NCI-H510A (cell line): ENCODE measurements around the gene LRRC40.
"Not testable (repeated sequence)": the region's sequence is repeated elsewhere in the genome, so short reads cannot be mapped to it uniquely, and the experiment has no call there.

Experiments used
- DNase-seq: peaks from one replicate; lab custom pipeline; 2025; lab: John Stamatoyannopoulos, UW

Gene LRRC40

GRCh38 chr1:70202173-70202758 is 3.1 kb downstream of the LRRC40 start:
- no peak for DNase-seq

DNA sequence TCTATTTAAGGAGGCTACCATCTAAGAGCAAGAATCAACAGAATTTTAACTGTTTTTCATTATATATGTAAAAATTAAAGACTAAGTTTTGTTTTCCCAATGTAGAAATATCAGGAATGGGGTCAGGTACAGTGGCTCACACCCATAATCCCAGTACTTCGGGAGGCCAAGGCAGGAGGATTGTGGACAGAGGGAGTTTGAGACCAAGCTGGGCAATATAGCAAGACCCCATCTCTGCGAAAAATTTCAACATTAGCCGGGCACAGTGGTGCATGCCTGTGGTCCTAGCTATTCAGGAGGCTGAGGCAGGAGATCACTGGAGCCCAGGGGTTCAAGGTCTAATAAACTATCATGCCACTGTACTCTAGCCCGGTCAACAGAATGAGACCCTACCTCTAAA is 5.3 kb downstream of the LRRC40 start:
- DNase-seq, result no peak

DNA sequence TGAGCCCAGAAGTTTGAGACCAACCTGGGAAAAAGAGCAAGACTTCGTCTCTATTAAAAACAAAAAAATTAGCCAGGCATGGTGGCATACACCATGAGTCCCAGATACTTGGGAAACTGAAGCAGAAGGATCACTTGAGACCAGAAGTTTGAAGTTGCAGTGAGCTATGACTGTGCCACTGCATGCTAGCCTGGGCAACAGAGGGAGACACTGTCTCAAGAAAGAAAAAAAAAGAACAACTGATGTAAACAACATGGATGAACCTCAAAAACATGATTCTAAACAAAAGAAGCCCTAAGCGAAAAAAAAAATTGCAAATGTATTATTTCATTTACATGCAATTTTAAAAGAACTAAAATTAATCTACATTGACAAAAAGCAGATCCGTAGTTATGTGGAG is 9.0 kb downstream of the LRRC40 start:
- no peak for DNase-seq

DNA sequence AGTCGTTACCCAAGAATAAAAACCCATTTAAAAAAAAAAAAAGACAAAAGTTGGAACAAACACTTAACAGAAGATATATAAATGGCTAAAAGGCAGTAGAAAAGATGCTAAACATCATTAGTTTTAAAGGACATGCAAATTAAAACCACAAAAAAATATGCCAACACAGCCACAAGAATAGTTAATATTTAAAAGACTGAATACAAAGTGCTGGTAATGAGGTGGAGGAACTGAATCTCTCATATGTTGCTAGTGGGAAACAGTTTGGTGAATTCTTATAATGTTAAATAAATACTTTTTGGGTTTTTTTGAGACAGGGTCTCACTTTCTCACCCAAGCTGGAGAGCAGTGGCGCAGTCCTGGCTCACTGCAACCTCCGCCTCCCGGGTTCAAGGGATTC is 10.0 kb downstream of the LRRC40 start:
- DNase-seq, result no peak

DNA sequence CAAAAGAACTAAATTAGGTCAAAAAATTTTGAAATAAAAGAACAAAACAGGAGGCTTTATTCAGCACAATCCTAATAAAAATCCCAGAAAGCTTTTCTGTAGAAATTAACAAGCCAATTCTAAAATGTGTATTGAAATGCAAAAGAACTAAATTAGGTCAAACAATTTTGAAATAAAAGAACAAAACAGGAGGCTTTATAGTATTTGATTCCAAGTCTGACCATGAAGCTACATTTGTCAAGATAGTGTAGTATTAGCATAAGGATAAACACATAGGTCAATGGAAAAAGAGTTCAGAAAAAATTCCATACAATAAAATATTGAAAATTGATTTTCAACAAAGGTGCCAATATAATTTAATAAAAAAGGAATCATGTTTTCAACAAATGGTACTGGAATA is 10.8 kb downstream of the LRRC40 start:
- DNase-seq, result no peak

DNA sequence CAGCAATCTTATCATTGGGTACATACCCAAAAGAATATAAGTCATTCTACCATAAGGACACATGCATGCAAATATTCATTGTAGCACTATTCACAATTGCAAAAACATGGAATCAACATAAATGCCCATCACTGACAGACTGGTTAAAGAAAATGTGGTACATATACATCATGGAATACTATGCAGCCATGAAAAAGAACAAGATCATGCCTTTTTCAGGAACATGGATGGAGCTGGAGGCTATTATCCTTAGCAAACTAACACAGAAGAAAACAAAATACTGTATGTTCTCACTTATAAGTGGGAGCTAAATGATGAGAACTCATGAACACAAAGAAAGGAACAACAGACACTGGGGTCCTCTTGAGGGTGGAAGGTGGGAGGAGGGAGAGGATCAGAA is 12.9 kb downstream of the LRRC40 start:
- not testable (repeated sequence) for DNase-seq

- no peak for DNase-seq
Measured at GRCh38 chr1:70190180-70190579, 15.2 kb downstream of the LRRC40 start.

DNA sequence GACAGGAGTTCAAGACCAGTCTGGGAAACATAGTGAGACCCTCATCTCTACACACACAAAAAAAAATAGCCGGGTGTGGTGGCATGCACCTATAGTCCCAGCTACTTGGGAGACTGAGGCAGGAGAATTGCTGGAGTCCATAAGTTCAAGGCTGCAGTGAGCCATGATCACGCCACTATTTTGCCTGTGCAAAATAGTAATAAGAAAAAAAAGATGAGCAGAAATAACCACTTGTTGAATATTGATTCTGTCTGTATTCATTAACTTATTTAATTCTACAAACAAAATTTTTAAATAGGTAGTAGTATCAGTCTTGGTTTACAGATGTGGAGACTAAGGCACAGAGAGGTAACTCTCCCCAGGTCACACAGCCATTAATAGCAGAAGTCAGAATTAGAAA is 16.9 kb downstream of the LRRC40 start:
- DNase-seq, result no peak

GRCh38 chr1:70185181-70185580 is 20.2 kb downstream of the LRRC40 start:
- not testable (repeated sequence) for DNase-seq

- DNase-seq, result no peak
Measured at GRCh38 chr1:70171512-70171911, 33.9 kb downstream of the LRRC40 start.

DNA sequence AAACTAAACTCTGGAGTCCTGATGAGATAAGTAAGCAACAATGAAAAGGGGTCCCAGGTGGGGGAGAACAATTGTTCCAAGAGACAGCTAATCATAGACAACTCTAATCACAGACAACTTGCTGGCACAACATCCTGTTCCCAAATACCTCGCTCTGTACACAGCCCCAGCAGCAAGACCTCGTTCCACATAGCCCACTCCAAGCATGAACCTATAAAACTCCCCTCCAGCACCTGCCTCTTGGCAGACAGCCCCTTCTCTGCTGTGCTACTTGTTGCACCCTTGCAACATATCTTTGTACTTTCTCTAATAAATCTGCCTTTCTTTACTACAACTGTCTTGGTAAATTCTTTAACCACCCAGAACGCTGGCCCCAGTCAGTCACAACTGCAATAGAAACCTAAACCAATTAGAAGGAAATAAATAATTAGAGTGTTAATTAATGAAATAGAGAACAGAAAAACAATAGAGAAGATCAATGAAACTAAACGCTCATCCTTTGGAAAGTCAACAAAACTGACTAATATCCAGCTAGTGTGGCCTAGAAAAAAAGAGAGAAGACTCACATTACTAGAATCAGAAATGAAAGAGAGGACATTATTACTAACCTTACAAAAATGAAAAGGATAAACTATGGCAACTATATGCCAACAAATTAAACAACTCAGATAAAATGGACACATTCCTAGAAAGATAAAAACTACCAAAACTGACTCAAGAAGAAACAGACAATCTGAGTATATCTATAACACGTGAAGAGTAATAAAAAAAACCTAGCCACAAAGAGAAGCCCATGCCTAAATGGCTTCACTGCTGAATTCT is 36.1 kb downstream of the LRRC40 start:
- no peak for DNase-seq

DNA sequence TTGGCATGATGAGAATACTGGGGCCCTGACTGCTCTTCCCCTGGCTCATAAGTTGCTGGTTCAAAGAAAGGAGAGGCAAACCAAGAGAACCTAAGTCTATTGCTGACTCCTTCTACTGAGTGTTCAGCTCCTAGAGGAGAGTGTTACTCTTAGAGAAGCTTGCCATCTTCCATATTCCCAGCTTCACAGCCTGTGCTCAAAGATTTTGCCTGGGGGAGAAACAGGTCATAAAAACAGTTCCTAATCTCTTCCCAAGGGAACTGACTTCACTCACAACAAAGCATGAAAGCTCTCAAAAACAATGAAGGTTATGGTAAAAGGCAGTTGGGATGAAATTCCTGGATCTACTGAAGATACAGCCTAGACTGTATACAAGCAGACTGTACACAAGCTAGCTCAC is 37.1 kb downstream of the LRRC40 start:
- no peak for DNase-seq

DNA sequence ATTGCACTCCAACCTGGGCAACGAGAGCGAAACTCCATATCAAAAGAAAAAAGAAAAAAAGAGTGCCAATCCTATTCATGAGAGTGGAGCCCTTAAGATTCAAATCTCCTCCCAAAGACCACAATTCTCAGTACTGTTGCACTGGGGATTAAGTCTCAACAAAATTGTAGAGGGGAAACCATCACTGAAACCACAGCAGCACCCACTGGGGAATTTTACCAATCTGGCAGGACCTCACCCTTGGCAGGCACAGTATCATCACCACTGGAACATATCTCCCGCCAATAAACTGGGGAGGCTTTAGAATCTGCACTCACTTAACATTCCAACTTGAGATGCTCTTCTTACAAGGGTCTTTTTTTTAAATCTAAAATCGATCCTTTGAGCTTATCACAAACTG is 41.0 kb downstream of the LRRC40 start:
- no peak for DNase-seq

DNA sequence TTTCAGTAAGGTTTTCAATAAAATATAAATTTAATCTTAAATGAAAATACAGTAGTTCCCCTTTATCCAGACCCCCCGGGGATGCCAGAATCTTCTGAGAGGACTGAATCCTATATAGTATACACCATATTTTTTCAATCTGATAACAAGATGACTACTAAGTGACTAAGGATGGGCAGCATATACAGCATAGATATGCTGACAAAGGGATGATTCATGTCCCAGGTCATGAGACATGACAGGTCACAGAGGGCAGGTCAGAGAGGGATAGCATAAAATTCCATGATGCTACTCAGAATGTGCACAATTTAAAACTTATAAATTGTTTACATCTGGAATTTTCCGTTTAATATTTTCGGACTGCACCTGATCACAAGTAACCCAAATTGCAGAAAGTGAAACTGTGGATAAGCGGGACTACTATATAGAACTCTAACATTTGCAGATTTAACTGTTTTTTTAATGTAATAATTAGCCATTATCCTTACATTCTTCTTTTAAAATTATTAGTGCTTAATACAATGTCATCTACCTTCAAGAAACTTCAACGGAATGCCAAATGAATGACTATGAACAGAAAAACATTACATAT is 48.8 kb downstream of the LRRC40 start:
- no peak for DNase-seq

GRCh38 chr1:70153739-70154138 is 51.6 kb downstream of the LRRC40 start:
- no peak for DNase-seq

- no peak for DNase-seq
Measured at GRCh38 chr1:70150444-70150843, 54.9 kb downstream of the LRRC40 start.

DNA sequence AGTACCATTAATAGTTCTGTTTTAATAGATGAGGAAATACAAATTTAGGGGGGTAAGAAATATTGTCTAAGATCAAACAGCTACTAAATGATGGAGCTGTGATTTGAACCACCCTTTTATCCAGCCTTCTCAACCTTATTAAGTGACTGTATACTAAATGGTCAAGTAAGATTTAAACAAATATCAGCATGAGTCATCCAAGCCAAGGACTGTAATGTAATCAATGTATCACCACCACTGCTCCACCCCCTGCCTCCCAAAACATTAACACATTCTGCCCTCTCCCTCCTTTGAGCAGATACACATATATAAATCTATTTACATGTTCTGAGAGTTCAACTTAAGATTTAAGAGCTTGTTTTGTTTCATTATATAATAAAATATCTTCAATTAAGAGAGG is 58.9 kb downstream of the LRRC40 start:
- DNase-seq, result no peak

- DNase-seq, result no peak
Measured at GRCh38 chr1:70143048-70143659, 62.2 kb downstream of the LRRC40 start.

- no peak for DNase-seq
Measured at GRCh38 chr1:70142075-70142474, 63.3 kb downstream of the LRRC40 start.

GRCh38 chr1:70140894-70141293 is 64.5 kb downstream of the LRRC40 start:
- DNase-seq, result no peak

- no peak for DNase-seq
Measured at GRCh38 chr1:70140343-70140742, 65.0 kb downstream of the LRRC40 start.

- DNase-seq, result no peak
Measured at GRCh38 chr1:70134148-70134547, 71.2 kb downstream of the LRRC40 start.

DNA sequence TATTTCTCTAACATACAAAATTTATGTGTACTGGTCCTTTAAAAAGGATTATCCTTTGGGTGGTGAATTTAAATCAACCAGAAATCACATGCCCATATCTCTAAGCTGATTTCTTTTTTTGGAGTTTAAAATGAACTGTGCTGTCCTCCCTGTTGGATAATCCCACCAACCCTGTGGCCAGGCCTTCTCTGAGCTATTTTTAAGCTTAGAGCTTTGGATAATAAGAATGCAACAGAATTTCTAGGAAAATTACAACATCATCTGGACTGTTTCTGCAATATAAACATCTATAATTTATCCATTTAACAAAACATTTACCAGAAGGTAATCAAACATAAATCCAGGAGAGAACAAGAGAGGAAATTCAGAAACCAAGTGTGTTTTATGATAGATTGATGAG is 88.3 kb downstream of the LRRC40 start:
- DNase-seq, result no peak
